Bronchial epithelial cell (primary cell): ENCODE measurements around the gene SMNDC1. TPM values are rescaled to one million over a fixed set of nuclear protein-coding genes. Genes with fewer than 3 reads are reported as not detected.
A peak's percentile ranks its signal among the peaks of the same experiment; 100 is the strongest.

Experiments used
- DNase-seq: peaks from one replicate; pipeline ENCODE4 v3.0.0-alpha.2; 2010; ENCODE audit warnings: low read depth
- FAIRE-seq: peaks from 2 replicates; lab custom pipeline; 2011; peaks lifted over from hg19 to GRCh38; lab: Jason Lieb, UNC
- H3K27me3 ChIP-seq: 2 replicates; pipeline ENCODE4 v1.5.1; 2011; ENCODE audit warnings: low read length; ENCODE audit not compliant: control insufficient read depth, insufficient read depth
- H3K36me3 ChIP-seq: 2 replicates; pipeline ENCODE4 v1.5.1; 2011; ENCODE audit warnings: low read length; ENCODE audit not compliant: control insufficient read depth, insufficient read depth
- H3K4me3 ChIP-seq: 2 replicates; pipeline ENCODE4 v1.5.1; 2011; ENCODE audit warnings: mild to moderate bottlenecking, low read depth, low read length, control low read depth
- total RNA-seq: library from RNA; depleted of rRNA; stranded (reverse); fragments of >200 nt; gene quantifications from 2 replicates; pipeline ENCODE4 v1.2.1, GENCODE V29; 2014
- TF ChIP-seq, protein P1 (sequence below): IDR thresholded peaks from 2 replicates; pipeline ENCODE4 v1.5.1; 2011; ENCODE audit warnings: mild to moderate bottlenecking, moderate library complexity, low read length, control low read depth, inconsistent platforms; ENCODE audit not compliant: insufficient read depth, severe bottlenecking

SMNDC1 gene
- total RNA-seq, 1 donor from 2014 or later = 6.3 TPM

GRCh38 chr10:110343947-110344346 is 39.2 kb upstream of the SMNDC1 start:
- no peaks in the 10 kb centered on the region for H3K36me3 ChIP-seq
- no peaks in the 10 kb centered on the region for H3K27me3 ChIP-seq
- H3K4me3 ChIP-seq = no peak overlapping the region
- TF ChIP-seq, protein P1, sequence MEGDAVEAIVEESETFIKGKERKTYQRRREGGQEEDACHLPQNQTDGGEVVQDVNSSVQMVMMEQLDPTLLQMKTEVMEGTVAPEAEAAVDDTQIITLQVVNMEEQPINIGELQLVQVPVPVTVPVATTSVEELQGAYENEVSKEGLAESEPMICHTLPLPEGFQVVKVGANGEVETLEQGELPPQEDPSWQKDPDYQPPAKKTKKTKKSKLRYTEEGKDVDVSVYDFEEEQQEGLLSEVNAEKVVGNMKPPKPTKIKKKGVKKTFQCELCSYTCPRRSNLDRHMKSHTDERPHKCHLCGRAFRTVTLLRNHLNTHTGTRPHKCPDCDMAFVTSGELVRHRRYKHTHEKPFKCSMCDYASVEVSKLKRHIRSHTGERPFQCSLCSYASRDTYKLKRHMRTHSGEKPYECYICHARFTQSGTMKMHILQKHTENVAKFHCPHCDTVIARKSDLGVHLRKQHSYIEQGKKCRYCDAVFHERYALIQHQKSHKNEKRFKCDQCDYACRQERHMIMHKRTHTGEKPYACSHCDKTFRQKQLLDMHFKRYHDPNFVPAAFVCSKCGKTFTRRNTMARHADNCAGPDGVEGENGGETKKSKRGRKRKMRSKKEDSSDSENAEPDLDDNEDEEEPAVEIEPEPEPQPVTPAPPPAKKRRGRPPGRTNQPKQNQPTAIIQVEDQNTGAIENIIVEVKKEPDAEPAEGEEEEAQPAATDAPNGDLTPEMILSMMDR = no peak
- no peak for FAIRE-seq
- DNase-seq = no peak

DNA sequence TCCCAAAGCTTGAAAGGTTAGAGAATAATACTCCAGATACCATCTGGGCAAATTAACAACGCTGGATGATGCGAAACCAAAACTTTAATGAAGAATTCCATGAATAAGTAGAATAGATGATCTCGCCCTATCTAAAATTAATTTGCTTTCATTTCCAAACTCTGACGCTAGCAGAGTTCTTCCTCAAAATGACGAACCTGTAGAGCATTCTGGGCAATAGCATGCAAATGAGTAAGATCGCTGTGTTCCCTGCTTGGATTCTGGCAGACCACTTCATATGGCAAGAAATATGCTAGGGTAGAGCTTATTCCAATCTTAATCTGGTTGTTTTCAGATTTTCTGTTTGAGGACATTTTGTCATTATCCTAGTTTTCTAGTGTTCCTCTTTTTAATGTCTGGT is 36.1 kb upstream of the SMNDC1 start:
- Histone ChIP-seq H3K27me3 (no peaks in the 10 kb centered on the region), H3K36me3 (no peaks in the 10 kb centered on the region), H3K4me3 (no peak overlapping the region)
- no peak for FAIRE-seq
- no peak for DNase-seq
- TF ChIP-seq, protein P1 = no peak

DNA sequence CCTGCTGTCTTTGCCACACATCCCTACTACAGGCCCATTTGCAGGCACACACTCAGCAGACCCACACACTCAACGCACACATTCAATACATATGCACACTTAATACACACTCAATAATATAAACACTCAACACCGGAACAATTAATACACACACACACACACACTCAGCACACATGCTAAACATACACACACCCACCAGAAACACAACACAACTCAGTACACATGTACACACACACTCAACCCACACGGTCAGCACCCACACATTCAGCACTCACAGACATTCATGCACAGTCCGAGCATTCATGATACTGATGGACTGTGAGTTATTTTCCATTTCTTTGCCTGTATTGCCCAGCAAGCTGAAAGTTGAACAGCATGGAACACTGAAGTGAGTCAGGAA is 35.4 kb upstream of the SMNDC1 start:
- DNase-seq (no peak), FAIRE-seq (no peak)

GRCh38 chr10:110337906-110338305 is 33.2 kb upstream of the SMNDC1 start:
- FAIRE-seq = no peak
- DNase-seq = no peak
- Histone ChIP-seq H3K36me3 (no peaks in the 10 kb centered on the region), H3K4me3 (no peak overlapping the region), H3K27me3 (no peaks in the 10 kb centered on the region)
- TF ChIP-seq, protein P1 = no peak

More for the DNA sequence above, 35.4 kb upstream of the SMNDC1 start:
- TF ChIP-seq, protein P1 = no peak
- Histone ChIP-seq H3K36me3 (no peaks in the 10 kb centered on the region), H3K27me3 (no peaks in the 10 kb centered on the region), H3K4me3 (no peak overlapping the region)

DNA sequence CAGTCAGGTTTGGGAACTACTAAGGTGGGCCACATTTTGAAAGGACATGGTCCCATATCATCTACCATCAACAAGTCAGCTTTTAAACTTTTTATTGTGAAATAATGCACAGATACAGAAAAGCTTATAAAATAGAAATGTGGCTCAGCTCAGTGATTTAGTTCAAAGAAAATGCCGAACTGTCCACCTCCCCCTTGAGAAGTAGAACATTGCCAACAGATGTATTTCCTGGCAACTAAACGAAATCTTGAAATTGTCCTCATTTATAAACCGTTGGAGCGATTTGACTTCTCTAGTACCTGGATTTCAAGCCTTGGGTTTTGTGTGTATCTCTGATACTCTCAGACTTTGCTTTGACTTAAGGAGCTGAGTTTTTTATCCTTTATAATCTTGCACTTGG is 32.7 kb upstream of the SMNDC1 start:
- TF ChIP-seq, protein P1 = no peak
- no peak for FAIRE-seq
- no peaks in the 10 kb centered on the region for H3K36me3 ChIP-seq

GRCh38 chr10:110336111-110336721 is 31.5 kb upstream of the SMNDC1 start:
- TF ChIP-seq, protein P1 = no peak
- no peaks in the 10 kb centered on the region for H3K36me3 ChIP-seq
- H3K4me3 ChIP-seq = no peak overlapping the region
- no peak for FAIRE-seq
- DNase-seq = peak; percentile 93
- no peaks in the 10 kb centered on the region for H3K27me3 ChIP-seq

More for the DNA sequence above, 32.7 kb upstream of the SMNDC1 start:
- DNase-seq = no peak
- no peak overlapping the region for H3K4me3 ChIP-seq
- H3K27me3 ChIP-seq = no peaks in the 10 kb centered on the region
